Stomach (tissue), 9 donors: Measurements from ENCODE around the gene RFPL2. TPM values are rescaled to one million over a fixed set of nuclear protein-coding genes. Genes with fewer than 3 reads are reported as not detected.

Source experiments
- DNase-seq, 2 donors: peaks; one replicate each; pipeline versions ENCODE4 v3.0.0 to v3.0.0-alpha.2; 2013 to 2019
- H3K27ac ChIP-seq, 5 donors: fragments of 200-600 bp in 4 of 5; sonication (generic) in 4 of 5; one replicate each; pipeline ENCODE4 v1.5.1; 2013 to 2019; ENCODE audit warnings: mild to moderate bottlenecking in 1 of 5, moderate library complexity in 1 of 5
- H3K27me3 ChIP-seq, 3 donors: fragments of 200-600 bp; sonication (generic); one replicate each; pipeline ENCODE4 v1.5.1; 2017 to 2019; ENCODE audit warnings: mixed run types in 1 of 3
- H3K36me3 ChIP-seq, 4 donors: fragments of 200-600 bp; sonication (generic); 1 replicate in 3 of 4; 2 replicates in 1 of 4; pipeline ENCODE4 v1.5.1; 2016 to 2019
- H3K4me1 ChIP-seq, 4 donors: fragments of 200-600 bp; sonication (generic); one replicate each; pipeline ENCODE4 v1.5.1; 2016 to 2019
- H3K4me3 ChIP-seq, 4 donors: fragments of 200-600 bp; sonication (generic) in 3 of 4; one replicate each; pipeline ENCODE4 v1.5.1; 2016 to 2019; ENCODE audit warnings: mild to moderate bottlenecking in 1 of 4
- H3K9me3 ChIP-seq, 4 donors: fragments of 200-600 bp; sonication (generic); one replicate each; pipeline ENCODE4 v1.5.1; 2016 to 2019
- EP300 ChIP-seq: sonication (generic); formaldehyde crosslinking; IDR thresholded peaks from one replicate; pipeline ENCODE4 v1.6.1; 2017; ENCODE audit warnings: antibody characterized with exemption
- POLR2A ChIP-seq, 4 donors: fragments of 450-650 bp; IDR thresholded peaks; one replicate each; pipeline ENCODE4 v1.6.1; 2016; ENCODE audit warnings: antibody characterized with exemption in 4 of 4, control low read depth in 2 of 4, mild to moderate bottlenecking in 1 of 4, moderate library complexity in 1 of 4
- POLR2AphosphoS5 ChIP-seq, 3 donors: sonication (generic); formaldehyde crosslinking; IDR thresholded peaks; one replicate each; pipeline ENCODE4 v1.6.1; 2016; ENCODE audit warnings: antibody characterized with exemption in 3 of 3
- WGBS, 5 donors: extraction: QIAGEN DNeasy Blood & Tissue Kit in 3 of 5; methylation state at CpG; one replicate each; pipeline versions ENCODE4 v1.1.5 to v1.1.7; 2013 to 2018; 5-methylcytosine and 5-hydroxymethylcytosine counted together
- intact Hi-C: fragments of 100-400 bp; cut with DNase I; formaldehyde crosslinking; loops from one replicate; pipeline ENCODE4 v1.15.1; 2023; ENCODE audit warnings: low total_unique reads
- polyA plus RNA-seq, 3 donors: library from polyadenylated mRNA; stranded (reverse); fragments of 200-250 nt; gene quantifications; one replicate each; pipeline ENCODE4 v1.2.3, GENCODE V29; 2013
- total RNA-seq, 5 donors: library from RNA; depleted of rRNA; stranded (reverse); fragments of >200 nt; gene quantifications; one replicate each; pipeline versions ENCODE4 v1.1.0 to v1.2.3, GENCODE V29; 2014 to 2016
- TF ChIP-seq, protein P1 (sequence below), 7 experiments: fragments of 450-650 bp in 4 of 7; fragments of 200-600 bp in 3 of 7; sonication (generic) in 3 of 7; IDR thresholded peaks; one replicate each; pipeline ENCODE4 v1.5.1; 2016 to 2019; ENCODE audit warnings: antibody characterized with exemption in 7 of 7, control low read depth in 2 of 7, mild to moderate bottlenecking in 1 of 7
- donor health status: healthy with polysubstance abuse.
- donor health status: Bipolar disorder and iron deficiency.
- donor health status: healthy.

Gene RFPL2
- total and polyA plus RNA-seq, 8 donors, result not detected

DNA sequence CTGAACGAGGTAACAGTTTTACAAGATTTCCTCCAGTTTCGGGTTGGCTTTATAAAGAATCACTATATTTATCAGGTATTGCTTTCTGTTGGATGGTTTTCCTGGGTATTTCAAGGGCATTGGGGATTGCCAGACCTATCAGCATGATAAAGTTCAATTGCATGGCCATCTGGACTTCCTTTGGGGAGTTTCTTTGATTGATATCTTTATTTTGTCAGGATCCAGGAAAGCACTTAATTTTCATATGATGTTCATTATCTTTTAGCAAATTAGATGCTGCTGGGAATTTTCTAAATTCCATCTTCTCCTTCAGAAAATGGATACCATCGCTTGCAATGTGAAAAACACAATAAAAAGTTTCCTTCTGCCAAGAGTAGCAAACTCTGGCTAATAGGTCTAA is 21.2 kb downstream of the RFPL2 start:
- Histone ChIP-seq H3K27me3 (peaks cover 0 to 33% (median 0%) of the 10 kb centered on the region in 3 donors), H3K27ac (no peak overlapping the region), H3K9me3 (no peaks in the 10 kb centered on the region), H3K4me3 (no peak overlapping the region), H3K36me3 (no peaks in the 10 kb centered on the region), H3K4me1 (no peaks in the 10 kb centered on the region)
- WGBS, 5 donors, result 76 to 85% (median 80%) methylated on average over 3 of the region's 3 CpGs
- intact Hi-C loops, result no loop called here
- TF ChIP-seq POLR2AphosphoS5 (IDR thresholded peaks at IDR 0.05) (no peak), POLR2A (IDR thresholded peaks at IDR 0.05) (no peak), EP300 (no peak)
- TF ChIP-seq, protein P1, sequence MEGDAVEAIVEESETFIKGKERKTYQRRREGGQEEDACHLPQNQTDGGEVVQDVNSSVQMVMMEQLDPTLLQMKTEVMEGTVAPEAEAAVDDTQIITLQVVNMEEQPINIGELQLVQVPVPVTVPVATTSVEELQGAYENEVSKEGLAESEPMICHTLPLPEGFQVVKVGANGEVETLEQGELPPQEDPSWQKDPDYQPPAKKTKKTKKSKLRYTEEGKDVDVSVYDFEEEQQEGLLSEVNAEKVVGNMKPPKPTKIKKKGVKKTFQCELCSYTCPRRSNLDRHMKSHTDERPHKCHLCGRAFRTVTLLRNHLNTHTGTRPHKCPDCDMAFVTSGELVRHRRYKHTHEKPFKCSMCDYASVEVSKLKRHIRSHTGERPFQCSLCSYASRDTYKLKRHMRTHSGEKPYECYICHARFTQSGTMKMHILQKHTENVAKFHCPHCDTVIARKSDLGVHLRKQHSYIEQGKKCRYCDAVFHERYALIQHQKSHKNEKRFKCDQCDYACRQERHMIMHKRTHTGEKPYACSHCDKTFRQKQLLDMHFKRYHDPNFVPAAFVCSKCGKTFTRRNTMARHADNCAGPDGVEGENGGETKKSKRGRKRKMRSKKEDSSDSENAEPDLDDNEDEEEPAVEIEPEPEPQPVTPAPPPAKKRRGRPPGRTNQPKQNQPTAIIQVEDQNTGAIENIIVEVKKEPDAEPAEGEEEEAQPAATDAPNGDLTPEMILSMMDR (IDR thresholded peaks at IDR 0.05), result no peak
- no peak for DNase-seq

DNA sequence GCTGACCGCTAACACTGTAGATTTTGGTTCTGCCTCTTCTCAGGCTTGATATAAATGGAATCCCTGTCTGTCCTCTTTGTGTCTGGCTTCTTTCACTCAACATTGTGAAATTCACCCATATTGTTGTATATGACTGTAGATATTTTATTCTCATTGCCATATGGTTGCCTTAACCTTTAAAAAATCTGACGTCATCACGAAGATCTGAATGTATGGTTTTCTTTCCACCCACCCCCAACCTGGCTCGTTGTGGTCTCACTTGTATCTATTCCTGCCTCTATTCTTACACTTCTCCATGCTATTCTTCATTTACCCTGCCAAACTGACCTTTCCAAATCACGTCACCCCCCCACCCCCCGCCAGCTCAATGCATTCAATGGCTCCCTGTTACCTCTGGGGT is 23.8 kb downstream of the RFPL2 start:
- no peak for DNase-seq
- Histone ChIP-seq H3K27me3 (peaks cover 4 to 57% (median 22%) of the 10 kb centered on the region in 3 donors), H3K27ac (no peak overlapping the region), H3K9me3 (peaks cover 0 to 7% (median 0%) of the 10 kb centered on the region in 4 donors), H3K36me3 (no peaks in the 10 kb centered on the region), H3K4me3 (no peak overlapping the region), H3K4me1 (peaks cover 0 to 4% (median 3%) of the 10 kb centered on the region in 4 donors)
- 69 to 79% (median 78%) methylated on average over 6 of the region's 6 CpGs for WGBS, 5 donors
- TF ChIP-seq, protein P1 (IDR thresholded peaks at IDR 0.05), result no peak
- TF ChIP-seq EP300 (no peak), POLR2A (IDR thresholded peaks at IDR 0.05) (no peak), POLR2AphosphoS5 (IDR thresholded peaks at IDR 0.05) (no peak)
- intact Hi-C loops, result no loop called here

DNA sequence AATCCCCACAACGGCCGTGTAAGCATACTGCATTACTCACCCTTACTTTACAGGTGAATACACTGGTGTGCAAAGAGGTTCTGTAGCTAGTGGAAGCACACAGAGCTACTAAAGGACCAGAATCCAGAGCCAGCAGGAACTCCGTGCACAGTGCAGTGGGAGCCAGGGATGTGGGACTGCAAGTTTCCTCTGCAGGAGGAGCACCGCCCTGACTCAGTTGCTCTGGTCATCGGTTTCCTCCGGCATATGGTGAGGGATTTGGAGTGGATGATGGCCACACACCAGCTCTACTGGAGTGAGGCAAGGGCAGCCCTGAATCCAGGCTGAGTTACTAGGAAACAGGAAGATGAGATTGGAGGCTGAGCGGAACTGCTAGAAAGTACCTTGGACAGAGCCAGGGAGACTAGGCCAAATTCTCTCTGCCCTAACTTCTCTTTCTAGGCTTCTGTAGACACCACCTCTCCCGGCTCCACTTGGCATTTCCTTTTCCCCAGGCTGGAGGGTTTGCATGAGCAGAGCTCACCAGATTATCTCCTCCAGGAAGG is 27.6 kb downstream of the RFPL2 start:
- H3K9me3 ChIP-seq, result peaks cover 0 to 7% (median 0%) of the 10 kb centered on the region in 4 donors
- intact Hi-C loops, result no loop called here
- H3K4me3 ChIP-seq, result no peak overlapping the region
- TF ChIP-seq POLR2AphosphoS5 (IDR thresholded peaks at IDR 0.05), result no peak
- H3K36me3 ChIP-seq, result no peaks in the 10 kb centered on the region
- H3K27me3 ChIP-seq, result peaks cover 14 to 78% (median 46%) of the 10 kb centered on the region in 3 donors
- peaks cover 0 to 10% (median 6%) of the 10 kb centered on the region in 4 donors for H3K4me1 ChIP-seq
- no peak overlapping the region for H3K27ac ChIP-seq
- WGBS, 5 donors, result 82 to 92% (median 92%) methylated on average over 6 to 8 of the region's 8 CpGs
- no peak for DNase-seq

DNA sequence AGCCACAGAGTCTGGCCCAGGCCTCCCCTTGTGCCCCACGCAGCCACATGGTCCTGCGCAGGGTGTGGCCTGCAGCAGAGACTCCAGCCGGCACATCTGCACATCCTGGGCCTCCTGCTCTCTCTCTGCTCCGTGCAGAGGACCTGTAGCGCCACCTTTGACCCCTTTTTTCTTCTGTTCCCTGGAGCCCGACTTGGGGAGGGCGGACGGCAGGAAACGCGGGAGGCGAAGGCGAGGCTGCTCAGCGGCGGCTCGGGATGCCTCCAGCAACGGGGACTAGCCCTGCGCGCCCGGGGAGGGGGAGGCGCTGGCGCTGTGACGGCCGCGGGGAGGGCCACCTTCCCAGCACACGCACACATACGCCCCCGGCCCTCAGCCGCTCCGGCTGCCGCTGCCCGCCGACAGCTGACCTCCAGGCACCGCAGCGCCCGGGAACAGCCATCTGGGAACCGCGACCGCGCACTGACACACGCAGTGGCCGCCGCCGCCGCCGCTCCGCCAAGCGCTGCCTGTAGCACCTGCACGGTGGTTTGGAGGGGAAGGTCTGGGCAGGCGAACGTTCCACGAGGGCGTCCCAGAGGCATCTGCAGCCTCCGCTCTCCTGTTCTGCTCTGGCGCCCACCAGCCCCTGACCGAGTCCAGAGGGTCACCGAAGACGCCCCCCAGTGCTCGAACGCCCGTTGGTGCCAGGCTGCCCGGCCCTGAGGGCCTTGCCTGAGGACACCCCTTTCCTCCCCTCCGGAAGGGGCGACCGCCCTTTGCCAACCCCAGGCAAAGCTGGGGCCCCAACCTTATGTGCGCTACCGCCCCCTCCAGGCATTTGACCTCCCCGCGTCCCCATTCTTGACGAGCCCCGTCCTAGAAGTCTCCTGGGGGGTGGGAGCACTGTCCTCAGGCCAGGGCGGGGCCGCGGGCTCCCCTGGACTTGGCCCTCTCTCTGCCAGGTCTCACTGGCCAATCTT is 28.9 kb downstream of the RFPL2 start:
- DNase-seq, result peak in 1 of 2 donors; percentile 22
- Histone ChIP-seq H3K36me3 (no peaks in the 10 kb centered on the region), H3K27me3 (peaks cover 14 to 78% (median 46%) of the 10 kb centered on the region in 3 donors), H3K4me1 (peaks cover 0 to 10% (median 6%) of the 10 kb centered on the region in 4 donors), H3K4me3 (no peak overlapping the region), H3K9me3 (peaks cover 0 to 7% (median 0%) of the 10 kb centered on the region in 4 donors), H3K27ac (no peak overlapping the region)
- intact Hi-C loops, result no loop called here
- TF ChIP-seq, protein P1 (IDR thresholded peaks at IDR 0.05), result no peak
- TF ChIP-seq POLR2A (IDR thresholded peaks at IDR 0.05), result no peak
- WGBS, 5 donors, result 0 to 17% (median 7%) methylated on average over 5 to 73 of the region's 73 CpGs
